Activated CD8-positive, alpha-beta T cell treated with anti-CD3 and anti-CD28 coated beads, Interleukin-2, amount 10 ng/mL, durations not matched to agents 7 days and 5 days (primary cell): ENCODE data around the gene GBX1. TPM values are rescaled to one million over a fixed set of nuclear protein-coding genes. Genes with fewer than 3 reads are reported as not detected.

Source experiments
- ATAC-seq: fragments of 150-1000 bp; cut with Tn5 transposase; one replicate; pipeline ENCODE4 v1.10.0; 2021; ENCODE audit warnings: moderate library complexity
- CTCF ChIA-PET: fragments of 350-600 bp; sonication (Branson Sonifier 250); formaldehyde crosslinking; loops from one replicate; lab custom pipeline; 2021; ENCODE audit warnings: antibody characterized with exemption; lab: Charles Lee
- POLR2A ChIA-PET: fragments of 350-600 bp; sonication (Branson Sonifier 250); formaldehyde crosslinking; loops from one replicate; lab custom pipeline; 2021; ENCODE audit warnings: antibody characterized with exemption; lab: Charles Lee
- DNase-seq: peaks from one replicate; pipeline ENCODE4 v3.0.0-alpha.2; 2020
- H3K27ac Mint-ChIP-seq: one replicate; pipeline ENCODE4 v1.8.0; 2021; ENCODE audit warnings: mild to moderate bottlenecking, mixed read lengths
- H3K27me3 Mint-ChIP-seq: one replicate; pipeline ENCODE4 v1.8.0; 2021; ENCODE audit warnings: low read depth, mixed read lengths
- H3K36me3 Mint-ChIP-seq: one replicate; pipeline ENCODE4 v1.8.0; 2021; ENCODE audit warnings: low read depth, mixed read lengths
- H3K4me1 Mint-ChIP-seq: one replicate; pipeline ENCODE4 v1.8.0; 2021; ENCODE audit warnings: low read depth, mixed read lengths
- H3K4me3 Mint-ChIP-seq: one replicate; pipeline ENCODE4 v1.8.0; 2021; ENCODE audit warnings: mild to moderate bottlenecking, mixed read lengths
- H3K9me3 Mint-ChIP-seq: one replicate; pipeline ENCODE4 v1.8.0; 2022; ENCODE audit warnings: mixed read lengths; ENCODE audit not compliant: insufficient read depth
- total RNA-seq, 2 experiments: library from RNA; stranded (reverse); gene quantifications; one replicate each; pipeline ENCODE4 v1.2.3, GENCODE V29; 2021

The GBX1 gene
- total RNA-seq, 2 experiments from 2014 or later, result not detected

DNA sequence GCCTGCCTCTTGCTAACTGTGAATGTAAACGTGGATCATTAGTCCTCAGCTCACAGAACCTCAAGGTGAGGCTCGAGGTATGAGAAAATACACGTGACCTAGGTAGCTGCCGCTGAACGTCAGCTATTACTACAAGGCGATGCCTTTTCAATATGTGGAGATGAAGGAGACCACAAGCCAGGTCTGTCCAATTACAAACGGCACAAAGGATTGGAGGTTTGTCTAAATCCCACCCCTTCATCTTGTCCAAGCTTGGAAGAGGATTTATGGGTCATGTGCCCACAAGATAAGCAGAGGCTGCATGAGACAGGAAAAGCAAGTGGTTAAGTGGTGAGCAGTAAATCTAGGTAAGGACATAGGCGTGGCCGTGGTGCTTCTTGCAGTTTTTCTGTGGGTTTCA, 39.4 kb upstream of the GBX1 start:
- ChIA-PET POLR2A (interaction anchor here (0.6 to 1.3 kb wide), 4 partner anchors 20 to 798 kb away, joined by 3 to 5 read pairs (median 4); partner anchors contain the start of genes ABCF2 and CHPF2), CTCF (interaction anchor here (1.0 to 3.6 kb wide), 5 partner anchors 37 to 162 kb away, joined by 3 to 16 read pairs (median 3); no protein-coding TSS in a partner anchor)
- Mint-ChIP-seq H3K36me3 (peaks cover under 1% of the 10 kb centered on the region), H3K9me3 (no peaks in the 10 kb centered on the region), H3K4me3 (peak overlapping the region; percentile 36), H3K27ac (peak overlapping the region; percentile 83), H3K27me3 (peaks cover 22% of the 10 kb centered on the region), H3K4me1 (peaks cover 28% of the 10 kb centered on the region)
- DNase-seq, result peak; percentile 57
- peak; percentile 78 for ATAC-seq

DNA sequence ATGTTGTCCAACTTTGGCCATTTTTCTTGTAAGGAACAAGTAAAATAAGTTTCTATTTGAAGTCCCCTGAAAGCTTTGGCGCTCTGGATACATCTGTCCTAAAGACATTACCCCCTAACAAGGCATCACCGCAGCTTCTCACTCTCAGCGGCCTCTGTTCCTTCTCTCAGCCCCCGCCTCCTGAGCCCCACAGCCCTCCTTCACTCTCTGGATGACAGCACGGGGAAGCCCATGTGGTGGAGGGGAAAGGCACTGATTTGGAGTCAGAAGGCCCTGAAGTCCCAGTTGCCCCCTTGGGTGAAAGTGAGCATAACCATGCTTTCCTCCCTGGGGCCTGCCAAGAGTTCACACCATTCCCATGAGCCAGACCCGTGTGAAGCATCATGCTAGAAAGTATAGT, 38.2 kb upstream of the GBX1 start:
- no peaks in the 10 kb centered on the region for H3K9me3 Mint-ChIP-seq

DNA sequence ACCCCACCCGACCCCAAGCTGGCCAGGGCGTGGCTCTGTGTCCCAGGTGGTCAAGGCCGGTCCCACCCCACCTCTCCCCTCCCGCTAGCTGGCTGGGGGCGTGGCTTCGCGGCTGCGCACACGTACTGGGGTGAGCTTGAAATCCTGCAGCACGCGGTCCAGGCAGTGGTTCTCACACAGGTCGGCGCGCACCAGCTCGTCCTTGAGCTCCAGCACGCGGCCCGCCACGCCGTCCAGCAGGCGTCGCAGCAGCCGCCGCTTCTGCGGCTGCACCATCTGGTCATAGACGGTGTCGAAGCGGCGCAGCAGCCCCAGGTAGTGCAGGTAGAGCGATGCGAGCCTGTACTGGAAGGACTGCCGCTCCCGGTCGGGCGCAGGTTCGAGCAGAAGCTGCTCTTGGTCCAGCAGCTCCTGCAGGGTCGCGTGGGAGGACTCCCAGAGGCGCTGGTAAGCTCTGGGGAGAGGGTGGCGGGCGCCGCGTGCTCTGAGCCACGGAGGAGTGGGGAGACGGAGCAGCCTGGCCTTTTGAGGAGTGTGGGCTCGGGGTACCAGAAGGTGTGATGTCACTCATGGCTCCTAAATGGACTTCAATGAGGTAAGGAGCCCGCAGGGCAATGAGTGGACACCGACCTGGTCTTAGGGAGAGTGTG, 37.0 kb upstream of the GBX1 start:
- Mint-ChIP-seq H3K27me3 (peaks cover 26% of the 10 kb centered on the region), H3K4me3 (no peak overlapping the region), H3K27ac (no peak overlapping the region), H3K4me1 (peaks cover 28% of the 10 kb centered on the region), H3K9me3 (no peaks in the 10 kb centered on the region), H3K36me3 (no peaks in the 10 kb centered on the region)
- CTCF ChIA-PET, result interaction anchor here (1.2 kb wide), 1 partner anchor 40 kb away, joined by 4 read pairs; no protein-coding TSS in a partner anchor
- ATAC-seq, result no peak
- no peak for DNase-seq
- POLR2A ChIA-PET, result interaction anchor here (1.4 kb wide), 1 partner anchor 23 kb away, joined by 3 read pairs; no protein-coding TSS in a partner anchor

More for the DNA sequence above, 38.2 kb upstream of the GBX1 start:
- Mint-ChIP-seq H3K4me3 (no peak overlapping the region), H3K27me3 (peaks cover 26% of the 10 kb centered on the region), H3K36me3 (no peaks in the 10 kb centered on the region), H3K4me1 (peaks cover 28% of the 10 kb centered on the region), H3K27ac (peak overlapping the region; percentile 60)
- POLR2A ChIA-PET, result interaction anchor here (1.3 kb wide), 1 partner anchor 21 kb away, joined by 5 read pairs; the partner anchor contains the start of gene ABCF2
- ATAC-seq (no peak), DNase-seq (no peak)
- CTCF ChIA-PET, result interaction anchor here (3.6 kb wide), 1 partner anchor 38 kb away, joined by 16 read pairs; no protein-coding TSS in a partner anchor

DNA sequence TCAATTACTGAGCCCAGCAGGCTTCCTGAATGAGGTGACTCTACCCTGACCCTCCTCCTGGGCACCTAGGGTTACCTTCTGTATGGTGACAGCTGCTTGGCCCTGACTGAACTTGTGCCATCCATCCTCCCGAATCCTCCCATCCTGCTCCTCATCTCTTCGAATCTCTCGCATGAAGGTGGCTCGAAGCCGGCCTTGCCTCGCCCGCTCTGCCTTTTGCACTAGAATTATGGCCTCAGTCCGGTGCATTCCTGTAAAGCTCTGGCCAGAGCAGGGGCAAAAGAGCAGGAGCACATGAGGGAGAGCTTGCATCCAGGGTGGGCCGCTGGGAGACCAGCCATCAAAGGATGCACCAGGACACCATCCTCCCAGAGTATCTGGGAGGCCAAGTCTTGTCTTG, 35.3 kb upstream of the GBX1 start:
- H3K4me1 Mint-ChIP-seq, result peaks cover 19% of the 10 kb centered on the region
- CTCF ChIA-PET, result no interaction called here
- no peak overlapping the region for H3K27ac Mint-ChIP-seq

GRCh38 chr7:151201751-151202150, 34.3 kb upstream of the GBX1 start:
- Mint-ChIP-seq H3K4me3 (no peak overlapping the region), H3K4me1 (peaks cover 8% of the 10 kb centered on the region), H3K27ac (no peak overlapping the region), H3K36me3 (no peaks in the 10 kb centered on the region), H3K27me3 (peaks cover 26% of the 10 kb centered on the region), H3K9me3 (no peaks in the 10 kb centered on the region)
- no peak for DNase-seq
- no peak for ATAC-seq
- CTCF ChIA-PET, result no interaction called here
- POLR2A ChIA-PET, result no interaction called here

More for the DNA sequence above, 35.3 kb upstream of the GBX1 start:
- peaks cover 26% of the 10 kb centered on the region for H3K27me3 Mint-ChIP-seq
- no peak for DNase-seq
- ATAC-seq, result no peak
- H3K9me3 Mint-ChIP-seq, result no peaks in the 10 kb centered on the region
- H3K4me3 Mint-ChIP-seq, result no peak overlapping the region
- POLR2A ChIA-PET, result no interaction called here
- H3K36me3 Mint-ChIP-seq, result no peaks in the 10 kb centered on the region

DNA sequence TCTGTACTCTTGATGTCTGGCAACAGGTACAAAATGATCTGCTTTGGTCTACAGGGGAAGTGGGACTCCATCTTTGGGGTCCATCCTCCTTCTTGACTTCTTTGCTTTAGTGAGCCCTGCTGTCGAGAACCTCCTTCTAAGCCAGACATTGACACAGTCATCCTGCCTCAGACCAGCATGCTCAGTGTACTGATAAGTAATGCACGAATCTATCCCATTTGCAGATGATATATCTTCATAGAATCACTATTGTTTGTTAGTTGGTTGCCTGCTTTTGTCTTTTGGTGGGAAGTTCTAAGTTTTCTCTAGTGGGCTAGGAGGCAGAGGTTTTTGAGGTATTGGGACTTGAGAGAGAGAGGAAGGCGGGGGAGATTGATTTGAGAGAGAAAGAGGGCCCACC, 33.9 kb upstream of the GBX1 start:
- CTCF ChIA-PET, result no interaction called here
- H3K36me3 Mint-ChIP-seq, result no peaks in the 10 kb centered on the region
- DNase-seq, result no peak
- peaks cover 26% of the 10 kb centered on the region for H3K27me3 Mint-ChIP-seq
- no peak overlapping the region for H3K27ac Mint-ChIP-seq
- ATAC-seq, result no peak
- H3K4me1 Mint-ChIP-seq, result peaks cover 4% of the 10 kb centered on the region
- POLR2A ChIA-PET, result no interaction called here
- H3K4me3 Mint-ChIP-seq, result no peak overlapping the region
- no peaks in the 10 kb centered on the region for H3K9me3 Mint-ChIP-seq

GRCh38 chr7:151198945-151199848, 31.7 kb upstream of the GBX1 start:
- POLR2A ChIA-PET, result no interaction called here

GRCh38 chr7:151197932-151198331, 30.4 kb upstream of the GBX1 start:
- peaks cover 19% of the 10 kb centered on the region for H3K27me3 Mint-ChIP-seq
- ChIA-PET POLR2A (no interaction called here), CTCF (no interaction called here)
- ATAC-seq, result no peak
- no peaks in the 10 kb centered on the region for H3K9me3 Mint-ChIP-seq
- no peak overlapping the region for H3K27ac Mint-ChIP-seq
- H3K4me1 Mint-ChIP-seq, result peaks cover 11% of the 10 kb centered on the region
- H3K36me3 Mint-ChIP-seq, result no peaks in the 10 kb centered on the region
- no peak for DNase-seq
- H3K4me3 Mint-ChIP-seq, result no peak overlapping the region

More at GRCh38 chr7:151198945-151199848, 31.7 kb upstream of the GBX1 start:
- Mint-ChIP-seq H3K27me3 (peaks cover 25% of the 10 kb centered on the region), H3K4me3 (no peak overlapping the region), H3K27ac (no peak overlapping the region), H3K36me3 (no peaks in the 10 kb centered on the region), H3K4me1 (peaks cover 7% of the 10 kb centered on the region), H3K9me3 (no peaks in the 10 kb centered on the region)
- ATAC-seq (no peak), DNase-seq (no peak)
- CTCF ChIA-PET, result no interaction called here

DNA sequence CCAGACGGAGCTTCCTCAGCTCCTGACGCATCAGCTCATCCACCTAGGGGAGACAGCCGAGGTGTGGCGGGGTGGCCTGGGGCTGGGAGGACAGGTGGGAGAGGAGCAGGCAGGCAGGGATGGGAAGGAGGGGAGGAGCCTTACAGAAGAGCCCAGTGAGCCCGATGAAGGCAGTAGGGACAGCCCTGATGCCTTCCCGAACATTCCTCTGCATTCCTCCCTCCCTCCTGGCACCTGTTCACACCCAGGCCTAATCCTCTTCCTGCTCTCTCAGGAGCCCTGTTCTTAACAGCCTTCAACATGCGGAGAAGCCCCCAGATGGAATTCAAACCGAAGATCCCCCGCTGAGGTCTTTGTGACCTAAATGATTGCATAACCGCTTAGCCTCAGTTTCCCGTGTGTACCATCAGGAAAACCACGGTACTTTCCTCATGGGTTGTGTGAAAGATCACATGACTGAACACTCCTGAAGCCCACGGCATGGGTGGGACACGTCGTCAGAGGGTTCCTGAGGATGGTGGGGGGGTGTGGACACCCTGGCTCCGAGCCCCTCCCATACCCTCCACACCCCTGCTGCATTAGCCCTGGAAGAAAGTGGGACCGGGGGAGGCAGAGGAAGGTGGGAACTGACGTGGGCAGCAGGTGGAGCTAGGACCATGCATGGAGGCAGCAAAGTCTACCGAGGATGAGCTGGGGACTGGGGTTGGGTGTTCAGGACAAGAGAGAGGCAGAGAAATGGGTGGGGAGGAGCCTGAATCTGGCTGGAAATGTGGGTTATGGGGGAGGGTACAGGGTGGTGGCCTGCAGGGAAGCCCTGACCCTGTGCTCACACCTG, 28.3 kb upstream of the GBX1 start:
- Mint-ChIP-seq H3K27me3 (peaks cover 11% of the 10 kb centered on the region), H3K27ac (no peak overlapping the region), H3K36me3 (no peaks in the 10 kb centered on the region), H3K4me1 (peaks cover 11% of the 10 kb centered on the region), H3K9me3 (no peaks in the 10 kb centered on the region), H3K4me3 (no peak overlapping the region)
- CTCF ChIA-PET, result no interaction called here
- DNase-seq (no peak), ATAC-seq (no peak)
- POLR2A ChIA-PET, result interaction anchor here (1.1 kb wide), 1 partner anchor 82 kb away, joined by 3 read pairs; no protein-coding TSS in a partner anchor

- peak; percentile 30 for DNase-seq
- CTCF ChIA-PET, result interaction anchor here (1.3 kb wide), 1 partner anchor 52 kb away, joined by 3 read pairs; no protein-coding TSS in a partner anchor
These were observed 26.7 kb upstream of the GBX1 start for GRCh38 chr7:151194188-151194587.

More at GRCh38 chr7:151194188-151194587, 26.7 kb upstream of the GBX1 start:
- Mint-ChIP-seq H3K4me3 (no peak overlapping the region), H3K9me3 (no peaks in the 10 kb centered on the region), H3K4me1 (peaks cover 11% of the 10 kb centered on the region), H3K36me3 (no peaks in the 10 kb centered on the region), H3K27ac (no peak overlapping the region), H3K27me3 (peaks cover 17% of the 10 kb centered on the region)
- POLR2A ChIA-PET, result interaction anchor here (1.1 kb wide), 1 partner anchor 84 kb away, joined by 3 read pairs; no protein-coding TSS in a partner anchor
- ATAC-seq, result no peak
